ENCODE results near the gene RIMS4.
"Not testable (repeated sequence)": the region's sequence is repeated elsewhere in the genome, so short reads cannot be mapped to it uniquely, and the experiment has no call there.

The RIMS4 gene

DNA sequence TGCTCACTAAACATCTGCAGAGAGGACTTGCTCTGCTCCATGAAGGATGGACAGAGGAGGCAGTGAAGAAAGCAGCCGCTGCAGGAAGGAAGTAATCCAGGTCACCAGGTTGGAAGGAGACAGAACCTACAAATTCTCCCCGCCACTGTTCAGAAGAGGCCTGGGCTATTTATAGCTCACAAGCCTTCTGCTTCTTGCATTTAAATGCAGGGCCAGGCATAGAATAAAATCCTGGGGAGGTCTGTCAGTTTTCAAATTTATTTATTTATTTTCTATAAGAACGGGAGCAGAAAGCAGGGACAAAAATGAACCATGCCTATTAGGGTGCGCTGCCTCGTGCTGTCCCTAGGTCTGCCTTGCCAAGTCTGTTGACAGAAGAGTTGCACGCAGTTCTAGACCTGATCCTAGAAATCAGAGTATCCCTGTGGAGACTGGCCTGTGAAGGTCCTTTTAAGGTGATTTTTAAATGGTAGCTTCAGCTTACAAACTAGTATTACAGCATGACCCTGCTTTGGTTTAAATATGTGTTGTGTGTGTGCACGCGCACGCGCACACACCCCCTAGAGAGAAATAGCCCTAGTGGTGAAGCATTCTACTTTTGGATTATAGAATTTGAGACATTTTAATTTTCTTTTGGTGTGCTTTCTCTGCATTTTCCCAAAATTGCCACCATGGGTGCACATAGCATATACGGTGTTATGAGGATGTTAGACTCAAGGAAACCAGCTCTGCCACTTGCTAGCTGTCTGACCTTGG, 19.5 kb downstream of the RIMS4 start:
- no peak for DNase-seq

DNA sequence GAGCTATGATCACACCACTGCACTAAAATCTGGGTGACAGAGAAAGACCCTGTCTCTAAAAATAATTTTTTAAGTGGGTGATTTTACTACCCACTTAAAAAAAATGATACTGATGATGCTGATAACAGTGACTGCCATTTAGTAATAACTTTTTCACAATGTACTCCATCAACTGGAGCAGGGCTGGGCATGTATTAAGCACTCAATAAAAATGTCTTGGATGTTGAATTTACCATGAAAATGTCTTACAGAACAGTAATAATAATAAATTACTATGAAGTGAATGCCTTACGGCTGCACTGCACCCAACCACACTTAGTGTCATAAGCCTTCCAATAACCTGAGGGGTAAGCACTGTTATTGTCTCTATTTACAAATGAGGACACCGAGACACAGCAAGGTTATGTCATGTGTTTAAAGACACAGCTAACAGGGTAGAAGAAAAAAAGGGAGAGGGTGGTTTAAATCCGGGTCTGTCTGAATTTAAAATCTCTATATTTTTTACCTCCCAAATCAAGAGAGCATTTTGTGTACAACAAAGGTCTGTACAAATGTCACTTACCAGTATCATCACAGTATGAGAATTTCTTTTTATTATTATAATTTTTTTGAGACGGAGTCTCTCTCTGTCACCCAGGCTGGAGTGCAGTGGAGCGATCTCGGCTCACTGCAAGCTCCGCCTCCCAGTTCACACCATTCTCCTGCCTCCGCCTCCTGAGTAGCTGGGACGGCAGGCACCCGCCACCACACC, 21.5 kb downstream of the RIMS4 start:
- no peak for DNase-seq

DNA sequence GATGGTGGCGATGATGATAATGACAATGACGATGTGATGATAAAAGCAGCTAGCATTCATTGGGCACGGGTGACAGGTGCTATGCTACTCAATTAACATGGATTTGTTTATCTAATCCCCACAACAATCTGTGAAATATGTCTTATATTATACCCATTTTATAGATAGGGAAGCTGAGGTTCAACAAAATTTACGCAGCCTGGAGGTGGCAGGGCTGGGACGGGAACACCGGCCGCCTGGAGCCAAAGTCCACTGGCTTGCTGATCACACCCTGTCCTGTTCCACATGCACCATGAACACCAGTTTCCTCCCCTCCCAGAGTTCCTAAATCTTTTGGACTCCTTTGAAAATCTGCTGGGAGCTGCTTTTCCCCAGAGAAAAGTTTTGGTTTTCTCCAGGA, 23.0 kb downstream of the RIMS4 start:
- DNase-seq = no peak

DNA sequence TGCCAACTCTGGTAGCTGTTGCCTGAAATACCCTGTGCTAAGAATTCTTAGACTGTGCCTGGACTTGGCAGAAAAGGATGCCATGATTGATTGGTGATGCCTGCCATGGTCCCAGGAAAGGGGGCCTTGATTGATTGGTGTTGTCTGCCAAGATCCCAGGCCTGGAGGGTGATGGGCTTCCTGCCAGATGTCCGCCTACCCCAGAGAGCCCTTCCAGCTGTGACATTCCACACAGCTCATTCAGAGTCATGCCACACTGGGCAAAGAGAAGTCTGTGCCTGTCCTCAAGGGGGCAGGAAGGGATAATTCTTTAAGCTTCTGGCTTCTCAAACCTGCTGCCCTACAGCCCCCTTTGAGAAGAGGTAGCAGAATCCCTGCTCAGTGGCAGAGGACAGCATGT, 24.6 kb downstream of the RIMS4 start:
- no peak for DNase-seq

DNA sequence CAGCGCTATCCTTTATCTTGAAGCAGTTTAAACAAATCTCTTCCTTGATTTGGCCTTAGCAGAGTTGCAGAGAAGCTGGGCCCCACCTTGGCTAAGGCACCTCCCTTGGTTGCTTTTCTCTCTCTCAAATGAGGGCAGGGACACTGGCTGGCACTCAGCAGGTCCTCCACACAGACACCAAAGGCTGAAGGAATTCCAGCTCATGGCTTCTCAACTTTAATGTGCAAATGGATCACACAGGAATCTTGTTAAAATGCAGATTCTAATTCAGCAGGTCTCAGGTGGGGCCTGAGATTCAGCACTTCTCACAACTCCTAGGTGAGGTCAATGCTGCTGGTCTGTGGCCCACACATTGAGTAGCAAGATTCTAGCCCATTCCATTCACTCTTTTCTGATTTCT, 25.7 kb downstream of the RIMS4 start:
- no peak for DNase-seq

DNA sequence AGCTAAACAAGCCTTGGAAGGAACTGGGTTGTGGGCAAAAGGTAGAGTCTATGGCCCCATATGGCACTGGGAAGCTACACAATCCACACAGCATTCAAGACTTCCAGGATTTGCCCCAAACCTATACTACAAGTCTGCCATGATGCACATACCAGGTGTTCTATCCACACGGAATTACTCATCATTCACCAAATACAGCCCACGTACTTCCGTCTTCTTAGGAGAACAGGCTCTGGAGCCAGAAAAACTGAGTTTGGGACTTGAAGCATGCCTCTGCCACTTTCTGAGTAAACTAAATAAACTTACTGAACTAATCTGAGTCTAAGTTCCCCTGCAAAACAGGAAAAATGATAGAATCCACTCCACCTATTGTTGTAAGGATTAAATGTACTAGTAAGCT, 28.6 kb downstream of the RIMS4 start:
- no peak for DNase-seq

DNA sequence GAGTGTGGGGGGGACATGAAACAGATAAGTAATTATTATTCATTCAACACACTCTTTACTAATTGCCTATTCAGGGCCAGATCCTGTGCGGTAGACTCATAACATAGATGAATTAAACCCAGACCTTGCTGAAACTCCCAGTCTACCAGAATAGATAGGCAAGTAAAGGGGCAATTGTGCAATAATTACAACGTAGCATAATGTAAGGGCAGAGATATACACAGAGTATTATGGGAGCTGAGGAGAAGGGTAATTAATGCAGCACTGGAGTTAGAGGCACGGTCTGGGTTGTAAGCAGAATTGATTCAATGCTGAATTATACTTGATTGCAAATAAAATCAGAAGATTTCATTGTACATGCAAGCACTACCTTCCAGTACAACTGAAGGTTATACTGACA, 29.2 kb downstream of the RIMS4 start:
- no peak for DNase-seq

DNA sequence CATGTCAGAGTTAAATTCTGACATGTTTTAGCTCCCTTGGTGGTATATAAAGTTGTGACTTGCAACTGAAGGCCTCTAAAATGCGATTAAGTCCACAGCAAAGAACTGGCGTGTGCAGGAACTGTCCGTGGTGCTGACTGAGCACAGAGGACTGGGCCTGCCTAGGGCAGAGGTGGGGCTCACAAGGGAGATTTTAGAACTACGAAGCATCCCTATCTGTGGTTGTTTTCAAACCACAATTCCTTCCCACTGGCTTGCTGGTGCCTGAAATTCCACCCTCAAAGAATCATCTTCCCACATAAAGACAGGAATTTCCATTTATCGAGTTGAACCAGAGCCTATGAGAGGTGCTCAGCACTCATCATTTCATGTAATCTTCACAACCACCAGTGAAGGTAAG, 30.1 kb downstream of the RIMS4 start:
- no peak for DNase-seq

DNA sequence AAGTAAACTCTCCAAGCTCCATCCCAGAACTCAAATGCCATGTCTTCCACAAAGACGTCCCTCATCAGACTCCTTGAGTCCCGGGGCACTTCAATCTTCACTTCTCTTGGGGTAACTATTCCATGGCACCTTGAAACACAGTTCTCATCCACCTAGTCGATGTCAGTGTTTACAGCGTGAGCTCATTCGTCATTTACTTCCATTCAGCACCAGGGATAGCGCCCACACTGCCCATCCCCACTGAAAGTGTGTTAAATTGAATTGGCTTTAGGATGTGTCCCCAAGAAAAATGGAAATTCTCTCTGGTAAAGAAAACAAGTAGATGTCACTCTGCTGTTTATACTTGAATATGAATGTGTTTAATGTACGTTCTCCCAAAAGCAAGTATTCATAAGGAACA, 33.4 kb downstream of the RIMS4 start:
- no peak for DNase-seq

DNA sequence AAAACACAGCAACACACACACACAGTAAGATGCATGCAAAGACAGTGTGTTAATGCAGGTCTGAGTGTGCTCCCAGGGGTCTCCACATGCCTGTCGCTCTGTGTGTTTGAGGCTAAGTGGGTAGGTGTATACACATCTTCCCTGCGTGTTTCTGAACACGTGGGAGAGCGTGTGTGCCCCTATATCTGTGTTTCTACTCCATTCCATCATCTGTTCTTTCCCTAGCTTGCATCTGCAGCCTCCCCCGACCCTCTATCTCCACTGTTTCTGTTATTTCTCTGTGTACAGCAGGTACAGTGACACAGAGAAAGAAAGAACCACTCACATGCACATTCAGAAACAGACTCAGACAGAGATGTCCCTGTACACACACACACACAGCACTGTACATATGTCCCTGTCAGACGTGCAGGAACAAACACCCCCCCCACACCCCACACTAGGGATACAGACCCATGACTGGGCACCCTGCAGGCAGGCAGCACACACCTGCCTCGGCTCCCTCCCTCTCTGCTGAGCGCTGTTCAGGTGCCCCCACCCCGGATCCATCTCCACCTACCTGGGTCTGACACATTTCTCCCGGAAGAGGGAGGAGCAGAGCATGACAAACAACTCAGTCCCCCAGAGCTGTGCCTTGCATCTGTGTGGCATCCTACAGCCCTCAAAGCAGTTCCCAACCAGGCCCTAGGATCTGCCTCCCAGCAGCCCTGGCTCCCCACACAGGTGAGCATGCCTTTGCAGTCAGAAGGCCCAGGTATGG, 37.1 kb downstream of the RIMS4 start:
- DNase-seq = no peak

DNA sequence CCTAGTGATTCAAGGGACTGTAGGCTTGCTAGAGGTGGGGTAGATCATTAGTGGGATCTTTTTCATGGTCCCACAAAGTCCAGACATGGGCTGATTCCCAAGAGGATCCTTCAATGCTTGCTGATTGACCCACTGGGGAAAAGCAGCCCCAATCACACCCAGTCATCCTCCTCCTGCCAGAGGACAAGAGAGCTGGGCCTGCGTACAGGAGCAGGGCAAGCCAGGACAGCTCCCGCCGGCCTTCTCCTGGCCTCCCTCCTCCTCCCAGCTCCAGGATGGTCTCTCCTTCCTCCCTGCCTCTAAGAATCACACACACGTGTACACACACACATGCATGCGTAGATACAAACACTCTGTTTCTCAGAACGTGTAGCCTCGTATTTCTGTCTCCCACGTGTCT, 37.7 kb downstream of the RIMS4 start:
- no peak for DNase-seq

DNA sequence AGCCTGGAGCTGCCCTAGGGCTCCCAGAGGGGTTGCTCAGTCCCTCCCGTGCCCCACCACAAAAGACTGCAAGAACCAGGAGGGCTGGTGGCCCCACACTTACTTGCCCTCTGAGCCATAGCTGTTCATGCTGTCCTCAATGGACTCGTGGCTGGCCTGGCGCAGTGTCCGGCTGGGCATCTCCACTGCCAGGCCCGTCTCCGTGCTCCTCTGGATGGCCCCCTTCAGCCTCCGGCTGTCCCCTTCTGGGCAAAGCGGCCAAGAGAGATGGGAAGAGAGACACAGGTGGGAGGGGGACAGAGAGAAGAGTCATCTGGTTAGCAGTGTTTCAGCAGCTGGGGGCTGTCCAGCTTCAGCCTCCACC, 39.2 kb downstream of the RIMS4 start:
- DNase-seq = no peak

DNA sequence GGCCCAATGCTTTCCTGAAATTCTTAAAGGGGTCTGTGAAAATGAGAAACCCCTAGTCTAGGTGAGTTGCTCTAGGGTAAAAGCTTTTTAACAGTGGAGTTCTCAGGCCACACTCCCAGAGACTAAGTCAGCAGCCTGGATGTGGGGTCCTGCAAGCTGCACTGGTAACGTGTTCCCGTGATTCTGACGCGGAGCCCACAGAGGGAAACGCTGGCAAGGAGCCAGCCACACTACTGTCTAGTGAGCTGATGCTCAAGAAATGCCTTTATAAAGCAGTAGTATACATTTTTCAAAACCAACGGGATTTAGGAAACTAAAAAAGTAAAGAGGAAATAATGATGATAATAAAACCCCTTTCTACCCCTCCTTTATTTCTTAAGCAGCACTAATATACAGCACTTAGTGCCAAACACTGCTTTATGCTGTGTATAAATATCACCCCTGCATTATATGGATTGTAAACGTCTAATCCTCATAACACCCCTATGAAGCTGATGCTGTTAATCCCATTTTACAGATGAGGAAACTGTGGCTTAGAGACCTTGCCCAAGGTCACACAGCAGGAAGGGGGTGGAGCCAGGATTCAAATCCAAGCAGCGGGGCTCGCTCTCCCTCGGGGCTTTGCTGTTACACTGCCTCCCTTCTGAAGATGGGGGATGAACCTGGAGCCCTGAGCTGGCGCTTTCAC, 39.7 kb downstream of the RIMS4 start:
- no peak for DNase-seq

DNA sequence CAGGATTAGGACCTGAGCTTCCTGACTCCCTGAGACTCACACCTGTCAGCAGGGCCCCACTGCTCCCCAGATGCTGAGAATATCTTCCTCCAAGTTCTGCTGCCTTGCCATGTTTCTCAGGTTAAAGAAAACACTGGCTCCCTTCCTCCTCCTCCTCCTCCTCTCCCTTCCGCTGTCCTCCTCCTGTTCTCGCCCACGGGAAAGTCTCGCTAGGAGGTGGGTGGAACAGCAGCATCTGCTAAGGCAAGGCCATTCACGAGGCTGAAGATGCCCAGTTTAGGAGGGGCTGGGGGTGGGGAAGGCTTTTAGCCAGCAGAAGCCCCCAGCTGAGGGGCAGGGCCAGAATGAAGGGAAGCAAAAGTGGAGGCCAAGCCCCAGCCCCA, 40.9 kb downstream of the RIMS4 start:
- no peak for DNase-seq

DNA sequence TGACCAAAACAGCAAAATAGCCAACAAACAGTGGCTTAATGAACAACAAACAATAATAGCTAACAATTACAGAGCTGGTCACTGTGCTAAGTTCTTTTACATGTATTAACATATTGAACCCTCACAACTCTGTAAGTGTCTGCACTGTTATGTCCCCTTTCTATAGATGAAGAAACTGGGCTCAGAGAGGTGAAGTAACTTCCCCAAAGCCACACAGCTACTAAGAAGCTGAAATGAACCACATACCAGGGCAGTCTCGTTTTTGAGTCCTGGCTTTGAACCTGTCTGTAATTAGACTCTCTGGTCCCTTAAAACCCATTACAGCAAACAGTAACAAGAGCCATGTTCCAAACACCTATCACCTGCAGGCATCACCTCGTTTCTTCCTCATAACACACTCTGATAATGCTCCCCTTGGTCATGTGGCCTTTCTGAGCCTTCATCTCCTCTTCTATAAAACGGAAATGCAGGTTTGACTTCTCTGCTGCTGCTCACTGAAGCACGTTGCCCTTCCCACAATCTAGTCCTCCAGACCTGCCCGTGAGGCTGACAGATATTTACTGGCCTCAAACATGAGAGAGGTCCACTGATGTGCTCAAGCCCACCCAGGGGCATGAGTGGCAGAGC, 41.4 kb downstream of the RIMS4 start:
- DNase-seq = no peak

DNA sequence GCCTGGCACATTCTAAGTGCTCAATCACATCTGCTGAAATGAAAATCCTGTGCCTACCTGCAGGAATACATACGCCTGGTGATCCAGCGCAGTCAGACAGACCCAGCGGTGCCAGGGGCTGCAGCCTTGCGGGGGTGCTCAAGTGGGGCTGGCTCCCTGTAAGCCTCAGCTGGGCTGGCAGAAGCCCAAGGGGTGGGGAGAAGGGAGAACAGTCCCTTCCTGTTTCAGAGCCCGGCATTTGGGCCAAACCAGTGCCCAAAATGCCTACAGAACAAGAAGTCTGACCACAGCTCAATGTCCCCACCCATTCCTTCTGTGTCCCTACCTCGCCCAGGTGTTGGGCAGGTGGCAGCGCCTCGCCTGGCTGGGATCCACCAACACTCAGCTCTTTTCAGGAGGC, 42.1 kb downstream of the RIMS4 start:
- no peak for DNase-seq

DNA sequence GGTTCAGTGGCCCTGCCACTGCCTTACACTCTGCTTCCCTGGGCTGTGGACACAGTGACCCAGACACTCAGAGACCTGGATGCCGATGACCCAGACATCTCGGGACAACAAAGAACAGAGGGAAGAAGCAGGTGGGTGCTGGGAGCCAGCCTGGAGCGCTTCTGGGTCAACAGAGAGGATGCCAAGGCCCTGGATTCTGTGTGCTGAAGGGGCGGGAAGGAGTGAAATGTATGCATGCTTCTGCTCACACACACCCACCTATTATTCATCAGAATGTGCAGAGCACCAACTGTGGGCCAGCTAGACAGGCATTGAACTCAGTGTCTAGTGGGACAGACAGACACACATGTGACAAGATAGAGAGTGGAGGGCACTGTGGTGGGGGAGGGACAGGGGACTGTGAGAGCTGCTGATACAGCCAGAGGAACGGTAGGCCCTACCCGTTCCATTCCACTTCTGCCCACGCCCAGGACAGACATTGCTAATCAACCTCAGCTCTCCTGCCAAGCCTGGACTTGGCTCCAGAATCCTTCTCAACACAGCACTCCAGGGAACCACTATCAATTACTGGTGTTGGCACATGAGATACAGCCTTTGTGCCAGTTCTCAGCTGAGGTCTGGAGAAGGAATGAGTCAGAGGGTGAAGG, 44.5 kb downstream of the RIMS4 start:
- DNase-seq = no peak

DNA sequence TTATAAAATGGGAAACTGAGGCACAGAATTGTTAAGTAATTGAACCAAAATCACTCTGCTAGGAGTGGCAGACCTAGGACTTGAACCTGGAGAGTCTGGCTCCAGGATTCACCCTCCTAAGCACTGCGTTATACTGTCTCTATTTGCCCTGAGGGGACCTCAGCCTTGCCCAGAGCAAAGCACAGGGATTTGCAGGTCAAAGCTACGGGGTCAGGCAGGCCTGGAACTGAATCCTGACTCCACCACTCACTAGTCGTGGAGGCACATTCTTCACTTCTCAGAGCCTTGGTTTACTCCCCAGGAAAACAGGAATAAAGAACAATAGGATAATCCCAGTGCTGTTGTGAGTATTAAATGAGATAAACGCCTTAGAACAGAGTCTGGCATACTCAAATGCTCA, 45.3 kb downstream of the RIMS4 start:
- no peak for DNase-seq

DNA sequence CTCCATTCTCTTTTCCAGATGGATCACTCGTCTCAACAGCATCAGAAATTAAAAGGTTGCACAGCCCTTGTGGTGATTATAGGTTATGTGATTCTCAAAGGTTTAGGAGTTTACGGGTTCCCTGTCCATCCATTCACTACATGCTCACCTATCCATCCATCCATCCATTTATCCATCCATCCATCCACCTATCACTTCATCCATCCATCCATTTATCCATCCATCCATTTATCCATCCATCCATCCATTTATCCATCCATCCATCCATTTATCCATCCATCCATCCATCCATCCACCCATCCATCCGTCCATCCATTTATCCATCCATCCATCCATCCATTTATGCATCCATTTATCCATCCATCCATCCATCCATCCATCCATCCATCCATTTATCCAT, 46.5 kb downstream of the RIMS4 start:
- not testable (repeated sequence) for DNase-seq

DNA sequence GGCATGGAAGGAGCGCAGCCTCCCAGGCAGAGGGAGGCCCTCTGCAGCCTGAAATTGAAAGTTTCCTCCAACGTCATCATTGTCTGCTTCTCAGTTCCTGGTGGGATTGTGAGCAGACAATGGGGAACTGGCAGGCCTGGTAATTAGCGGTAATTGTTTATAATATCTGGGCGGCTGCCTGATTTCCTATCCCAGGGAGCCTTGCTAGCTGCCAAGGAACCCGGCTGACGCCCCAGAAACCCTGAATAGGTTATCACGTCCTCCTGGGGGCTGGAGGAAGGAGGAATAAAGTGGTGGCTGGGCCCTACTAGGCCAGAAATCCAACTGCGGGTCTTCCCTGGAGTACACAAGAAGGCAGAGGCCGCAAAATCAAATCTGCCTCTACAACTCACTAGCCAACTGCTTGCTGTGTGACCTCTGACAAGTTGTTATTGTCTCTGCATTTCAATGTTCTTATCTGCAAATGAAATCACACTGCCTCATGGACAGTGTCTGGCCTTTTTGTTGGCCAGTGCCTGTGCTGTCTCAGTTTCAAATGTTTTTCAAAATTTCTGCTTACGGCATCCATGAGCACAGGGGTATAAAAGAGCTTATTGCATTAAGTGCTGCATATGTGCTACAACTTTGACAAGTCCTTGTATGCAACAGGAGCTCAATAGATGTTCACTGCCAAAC, 47.7 kb downstream of the RIMS4 start:
- peak; percentile 39 for DNase-seq

DNA sequence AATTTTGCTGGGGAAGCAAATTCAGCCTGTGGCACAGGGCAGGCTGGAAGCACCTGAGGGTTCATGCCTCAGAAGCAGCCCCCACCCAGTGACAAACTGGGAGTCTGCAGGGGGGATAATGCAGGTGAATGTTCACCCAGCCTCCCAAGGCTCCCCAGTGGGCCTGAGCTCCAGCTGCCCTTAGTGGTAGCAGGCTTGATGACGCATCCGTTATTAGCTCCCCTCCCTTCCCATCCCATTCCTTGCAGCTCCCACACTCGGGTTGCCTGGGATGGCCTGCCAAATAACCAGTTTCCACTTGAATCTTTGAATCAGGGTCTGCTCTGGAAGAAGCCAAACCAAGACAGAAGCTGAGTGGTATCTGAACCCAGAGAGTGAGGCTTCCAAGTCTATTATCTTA, 48.9 kb downstream of the RIMS4 start:
- no peak for DNase-seq

DNA sequence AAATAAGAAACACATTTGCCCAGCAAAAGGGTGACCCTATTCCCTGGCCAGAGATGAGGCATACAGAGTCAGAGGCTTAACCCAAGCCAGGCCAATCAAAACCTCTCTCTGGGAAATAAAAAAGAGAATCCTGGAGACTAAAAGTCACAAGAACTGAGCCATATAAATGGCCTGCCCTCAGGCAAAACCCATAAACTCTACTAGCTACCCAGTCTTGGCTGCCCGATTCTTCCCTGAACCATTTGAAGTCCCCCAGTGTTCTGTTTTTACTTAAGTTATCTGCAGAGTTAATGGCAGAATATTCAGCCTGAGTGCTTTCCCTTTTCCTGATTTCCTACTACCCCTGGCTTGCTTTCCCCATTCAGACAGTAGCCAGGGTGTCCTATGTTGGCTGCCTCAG, 50.8 kb downstream of the RIMS4 start:
- DNase-seq = no peak

Data from NCI-H1436 (cell line).